ENCODE data around the gene ZNF598.

Gene ZNF598

GRCh38 chr16:1965396-1966001, 44.1 kb downstream of the ZNF598 start:
- peak overlapping the region; percentile 53 for H2AK5ac ChIP-seq (ENCODE audit: low read depth, low read length)
- H2BK5ac ChIP-seq (ENCODE audit: low read length), result no peak overlapping the region
- peak overlapping the region; percentile 87 for H3K4me2 ChIP-seq (ENCODE audit: insufficient read depth, low read length, poor library complexity, severe bottlenecking)
- H3K4ac ChIP-seq (ENCODE audit: low read length), result no peak overlapping the region
- H4K8ac ChIP-seq (ENCODE audit: low read depth, low read length), result no peak overlapping the region
- peak overlapping the region; percentile 86 to 87 for H3K4me3 ChIP-seq (ENCODE audit: low read length in 2 of 2)
- no peak overlapping the region for H2BK12ac ChIP-seq (ENCODE audit: low read length)
- H3K18ac ChIP-seq (ENCODE audit: low read length), result peak overlapping the region; percentile 93
- no peaks in the 10 kb centered on the region for H3K27me3 ChIP-seq (ENCODE audit: control insufficient read depth in 3 of 3, insufficient read depth in 3 of 3, low read depth in 1 of 3, low read length in 3 of 3)
- no peaks in the 10 kb centered on the region for H3K9me3 ChIP-seq (replicated peaks in 1 of 2; ENCODE audit: control insufficient read depth in 2 of 2, insufficient read depth in 1 of 2, low read depth in 1 of 2, low read length in 2 of 2)
- H2AFZ ChIP-seq (ENCODE audit: low read length), result peak overlapping the region; percentile 90
- no CpG with 5 or more reads among the region's 24 CpGs for WGBS, 2 donors (ENCODE audit: extremely low coverage in 2 of 2, insufficient read length in 2 of 2, insufficient replicate concordance in 1 of 2)
- no peak overlapping the region for H3K14ac ChIP-seq (ENCODE audit: low read length)
- H3K36me3 ChIP-seq (replicated peaks in 1 of 2; ENCODE audit: control insufficient read depth in 2 of 2, insufficient read depth in 2 of 2, low read length in 2 of 2), result peaks cover 18 to 35% of the 10 kb centered on the region in 2 donors
- peaks cover 14% of the 10 kb centered on the region for H3K79me1 ChIP-seq (ENCODE audit: low read depth, low read length)
- H2BK120ac ChIP-seq (ENCODE audit: low read depth, low read length), result no peak overlapping the region
- peaks cover 13 to 14% of the 10 kb centered on the region in 2 donors for H3K4me1 ChIP-seq (ENCODE audit: control insufficient read depth in 2 of 2, insufficient read depth in 1 of 2, low read depth in 1 of 2, low read length in 2 of 2)
- no peak overlapping the region for H3K27ac ChIP-seq (replicated peaks; ENCODE audit: low read length)
- H4K91ac ChIP-seq (ENCODE audit: low read depth, low read length, poor library complexity), result no peak overlapping the region
- no peak for DNase-seq (ENCODE audit: low spot score)
- peak overlapping the region; percentile 94 for H3K9ac ChIP-seq (ENCODE audit: low read depth, low read length, poor library complexity)
- peak overlapping the region; percentile 9 for H2BK15ac ChIP-seq (ENCODE audit: low read length)
- peak overlapping the region; percentile 98 for H3K23ac ChIP-seq (ENCODE audit: low read depth, low read length, poor library complexity)

- Histone ChIP-seq H3K14ac (ENCODE audit: low read length) (no peak within 1 kb of the TSS), H3K4me3 (ENCODE audit: low read length in 2 of 2) (peak within 1 kb of the TSS; percentile 87 to 96), H3K23ac (ENCODE audit: low read depth, low read length, poor library complexity) (peak within 1 kb of the TSS; percentile 98), H4K91ac (ENCODE audit: low read depth, low read length, poor library complexity) (no peak within 1 kb of the TSS), H2BK120ac (ENCODE audit: low read depth, low read length) (peak within 1 kb of the TSS; percentile 64), H2BK12ac (ENCODE audit: low read length) (no peak within 1 kb of the TSS), H4K8ac (ENCODE audit: low read depth, low read length) (no peak within 1 kb of the TSS), H3K79me1 (ENCODE audit: low read depth, low read length) (peaks cover 14% of the 10 kb centered on the region), H2AK5ac (ENCODE audit: low read depth, low read length) (peak within 1 kb of the TSS; percentile 98), H3K9me3 (replicated peaks in 1 of 2; ENCODE audit: control insufficient read depth in 2 of 2, insufficient read depth in 1 of 2, low read depth in 1 of 2, low read length in 2 of 2) (no peaks in the 10 kb centered on the region), H2BK15ac (ENCODE audit: low read length) (peak within 1 kb of the TSS; percentile 9), H2BK5ac (ENCODE audit: low read length) (peak within 1 kb of the TSS; percentile 88), H3K36me3 (replicated peaks in 1 of 2; ENCODE audit: control insufficient read depth in 2 of 2, insufficient read depth in 2 of 2, low read length in 2 of 2) (peaks cover 18 to 36% of the 10 kb centered on the region in 2 donors), H3K4ac (ENCODE audit: low read length) (peak within 1 kb of the TSS; percentile 44), H3K18ac (ENCODE audit: low read length) (peak within 1 kb of the TSS; percentile 94), H3K4me2 (ENCODE audit: insufficient read depth, low read length, poor library complexity, severe bottlenecking) (peak within 1 kb of the TSS; percentile 88), H2AFZ (ENCODE audit: low read length) (peak within 1 kb of the TSS; percentile 90), H3K27me3 (ENCODE audit: control insufficient read depth in 3 of 3, insufficient read depth in 3 of 3, low read depth in 1 of 3, low read length in 3 of 3) (no peaks in the 10 kb centered on the region), H3K4me1 (ENCODE audit: control insufficient read depth in 2 of 2, insufficient read depth in 1 of 2, low read depth in 1 of 2, low read length in 2 of 2) (peaks cover 14 to 15% of the 10 kb centered on the region in 2 donors), H3K9ac (ENCODE audit: low read depth, low read length, poor library complexity) (peak within 1 kb of the TSS; percentile 94), H3K27ac (replicated peaks; ENCODE audit: low read length) (peak within 1 kb of the TSS; percentile 58)
- no CpG with 5 or more reads among the region's 97 CpGs for WGBS, 2 donors (ENCODE audit: extremely low coverage in 2 of 2, insufficient read length in 2 of 2, insufficient replicate concordance in 1 of 2)
- peak; percentile 97 for DNase-seq (ENCODE audit: low spot score)
Measured at GRCh38 chr16:1964506-1965395, 44.9 kb downstream of the ZNF598 start, which contains the start of gene RPS2. Gene RPS2, minus strand, starts transcription at chr16:1964826. Its CDS starts 201 bp downstream, at chr16:1964625.

- WGBS, 2 donors (ENCODE audit: extremely low coverage in 2 of 2, insufficient read length in 2 of 2, insufficient replicate concordance in 1 of 2), result no CpG with 5 or more reads among the region's 44 CpGs
- no peak overlapping the region for H3K27ac ChIP-seq (replicated peaks; ENCODE audit: low read length)
- H3K4ac ChIP-seq (ENCODE audit: low read length), result no peak overlapping the region
- peak overlapping the region; percentile 88 for H3K4me2 ChIP-seq (ENCODE audit: insufficient read depth, low read length, poor library complexity, severe bottlenecking)
- peaks cover 18% of the 10 kb centered on the region for H3K79me1 ChIP-seq (ENCODE audit: low read depth, low read length)
- H3K4me3 ChIP-seq (ENCODE audit: low read length in 2 of 2), result peak overlapping the region; percentile 87 to 96
- no peak overlapping the region for H2BK15ac ChIP-seq (ENCODE audit: low read length)
- peak overlapping the region; percentile 0 for H3K23ac ChIP-seq (ENCODE audit: low read depth, low read length, poor library complexity)
- H3K4me1 ChIP-seq (ENCODE audit: control insufficient read depth in 2 of 2, insufficient read depth in 1 of 2, low read depth in 1 of 2, low read length in 2 of 2), result peaks cover 14 to 15% of the 10 kb centered on the region in 2 donors
- H2BK120ac ChIP-seq (ENCODE audit: low read depth, low read length), result no peak overlapping the region
- no peak overlapping the region for H4K8ac ChIP-seq (ENCODE audit: low read depth, low read length)
- DNase-seq (ENCODE audit: low spot score), result no peak
- no peak overlapping the region for H4K91ac ChIP-seq (ENCODE audit: low read depth, low read length, poor library complexity)
- H3K14ac ChIP-seq (ENCODE audit: low read length), result no peak overlapping the region
- H3K9ac ChIP-seq (ENCODE audit: low read depth, low read length, poor library complexity), result peak overlapping the region; percentile 93
- H2BK5ac ChIP-seq (ENCODE audit: low read length), result peak overlapping the region; percentile 88
- H3K9me3 ChIP-seq (replicated peaks in 1 of 2; ENCODE audit: control insufficient read depth in 2 of 2, insufficient read depth in 1 of 2, low read depth in 1 of 2, low read length in 2 of 2), result no peaks in the 10 kb centered on the region
- peak overlapping the region; percentile 94 for H3K18ac ChIP-seq (ENCODE audit: low read length)
- H3K36me3 ChIP-seq (replicated peaks in 1 of 2; ENCODE audit: control insufficient read depth in 2 of 2, insufficient read depth in 2 of 2, low read length in 2 of 2), result peaks cover 18 to 36% of the 10 kb centered on the region in 2 donors
- no peak overlapping the region for H2BK12ac ChIP-seq (ENCODE audit: low read length)
- no peaks in the 10 kb centered on the region for H3K27me3 ChIP-seq (ENCODE audit: control insufficient read depth in 3 of 3, insufficient read depth in 3 of 3, low read depth in 1 of 3, low read length in 3 of 3)
- peak overlapping the region; percentile 98 for H2AK5ac ChIP-seq (ENCODE audit: low read depth, low read length)
- no peak overlapping the region for H2AFZ ChIP-seq (ENCODE audit: low read length)
Measured at GRCh38 chr16:1963806-1964505, 45.7 kb downstream of the ZNF598 start.
